Hematopoietic multipotent progenitor cell treated with erythropoietin and hydrocortisone succinate and interleukin-3 and kit ligand, for 8 days (in vitro differentiated cells): Measurements from ENCODE around the gene FOXR1.

Experiments used
- DNase-seq: peaks from one replicate; pipeline ENCODE4 v3.0.0-alpha.2; 2015

The FOXR1 gene

GRCh38 chr11:119028346-119029068 is 56.9 kb downstream of the FOXR1 start:
- DNase-seq: no peak

GRCh38 chr11:119029069-119029339 is 57.4 kb downstream of the FOXR1 start:
- DNase-seq: peak; percentile 85

- no peak for DNase-seq
Measured at GRCh38 chr11:119029340-119030028, 57.9 kb downstream of the FOXR1 start.

- DNase-seq: no peak
Measured at GRCh38 chr11:119030029-119030328, 58.4 kb downstream of the FOXR1 start.

GRCh38 chr11:119030329-119031047 is 58.9 kb downstream of the FOXR1 start, which contains the start of gene SLC37A4:
Gene SLC37A4, minus strand, starts transcription at chr11:119030877.
- peak; percentile 99 for DNase-seq
